Coronary artery (tissue), 2 donors: ENCODE measurements around the gene RSRC2.
"Not testable (repeated sequence)": the region's sequence is repeated elsewhere in the genome, so short reads cannot be mapped to it uniquely, and the experiment has no call there.

Source experiments
- DNase-seq: peaks from one replicate; pipeline ENCODE4 v3.0.0-alpha.2; 2017; ENCODE audit warnings: low spot score
- H3K27ac ChIP-seq, 2 donors: fragments of 200-600 bp; sonication (generic); one replicate each; pipeline ENCODE4 v1.5.1; 2016 to 2019
- H3K4me3 ChIP-seq: fragments of 200-600 bp; sonication (generic); 2 replicates; pipeline ENCODE4 v1.5.1; 2016; ENCODE audit warnings: mild to moderate bottlenecking, moderate library complexity
- TF ChIP-seq, protein P1 (sequence below): fragments of 200-600 bp; sonication (generic); IDR thresholded peaks from one replicate; pipeline ENCODE4 v1.5.1; 2019; ENCODE audit warnings: antibody characterized with exemption

Gene RSRC2

GRCh38 chr12:122518908-122519307 is 7.8 kb downstream of the RSRC2 start:
- H3K4me3 ChIP-seq: no peak overlapping the region
- no peak overlapping the region for H3K27ac ChIP-seq
- TF ChIP-seq, protein P1, sequence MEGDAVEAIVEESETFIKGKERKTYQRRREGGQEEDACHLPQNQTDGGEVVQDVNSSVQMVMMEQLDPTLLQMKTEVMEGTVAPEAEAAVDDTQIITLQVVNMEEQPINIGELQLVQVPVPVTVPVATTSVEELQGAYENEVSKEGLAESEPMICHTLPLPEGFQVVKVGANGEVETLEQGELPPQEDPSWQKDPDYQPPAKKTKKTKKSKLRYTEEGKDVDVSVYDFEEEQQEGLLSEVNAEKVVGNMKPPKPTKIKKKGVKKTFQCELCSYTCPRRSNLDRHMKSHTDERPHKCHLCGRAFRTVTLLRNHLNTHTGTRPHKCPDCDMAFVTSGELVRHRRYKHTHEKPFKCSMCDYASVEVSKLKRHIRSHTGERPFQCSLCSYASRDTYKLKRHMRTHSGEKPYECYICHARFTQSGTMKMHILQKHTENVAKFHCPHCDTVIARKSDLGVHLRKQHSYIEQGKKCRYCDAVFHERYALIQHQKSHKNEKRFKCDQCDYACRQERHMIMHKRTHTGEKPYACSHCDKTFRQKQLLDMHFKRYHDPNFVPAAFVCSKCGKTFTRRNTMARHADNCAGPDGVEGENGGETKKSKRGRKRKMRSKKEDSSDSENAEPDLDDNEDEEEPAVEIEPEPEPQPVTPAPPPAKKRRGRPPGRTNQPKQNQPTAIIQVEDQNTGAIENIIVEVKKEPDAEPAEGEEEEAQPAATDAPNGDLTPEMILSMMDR: no peak

GRCh38 chr12:122517877-122518276 is 8.9 kb downstream of the RSRC2 start:
- Histone ChIP-seq H3K27ac (no peak overlapping the region), H3K4me3 (no peak overlapping the region)
- TF ChIP-seq, protein P1: no peak
- no peak for DNase-seq

More at GRCh38 chr12:122518908-122519307, 7.8 kb downstream of the RSRC2 start:
- no peak for DNase-seq

DNA sequence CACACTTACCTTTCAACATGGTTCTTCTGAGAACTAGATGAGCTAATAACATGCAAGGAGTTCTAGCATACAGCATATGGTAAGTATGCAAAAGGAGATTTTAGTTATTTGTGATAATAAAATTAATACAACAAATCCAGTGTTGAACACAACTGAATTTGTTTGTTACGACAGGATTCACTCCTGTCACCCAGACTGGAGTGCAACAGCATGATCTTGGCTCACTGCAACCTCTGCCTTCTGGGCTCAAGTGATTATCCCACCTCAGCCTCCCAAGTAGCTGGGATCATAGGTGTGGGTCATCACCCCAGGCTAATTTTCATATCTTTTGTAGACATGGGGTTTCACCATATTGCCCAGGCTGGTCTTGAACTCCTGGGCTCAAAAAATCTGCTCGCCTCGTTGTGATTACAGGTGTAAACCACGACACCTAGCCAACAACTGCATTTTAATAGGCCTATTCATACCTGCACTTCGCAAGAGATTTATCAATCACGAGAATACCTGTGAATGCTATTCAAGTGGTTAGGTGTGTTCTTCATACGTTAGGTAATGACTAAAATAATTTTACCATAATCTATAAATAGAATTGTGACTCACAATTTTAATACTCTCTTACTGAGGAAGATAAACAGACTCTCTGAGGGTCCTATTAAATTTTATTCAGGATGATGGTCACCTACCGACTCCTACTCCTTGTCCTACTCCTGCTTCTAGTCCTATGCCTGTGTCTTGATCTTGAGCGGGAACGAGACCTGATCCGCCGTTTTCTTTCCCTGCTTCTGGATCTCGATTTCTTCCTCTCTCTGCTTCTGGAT is 10.0 kb downstream of the RSRC2 start:
- TF ChIP-seq, protein P1: no peak
- no peak overlapping the region for H3K27ac ChIP-seq
- no peak for DNase-seq
- H3K4me3 ChIP-seq: no peak overlapping the region

- no peak overlapping the region for H3K27ac ChIP-seq
- no peak for DNase-seq
Measured at GRCh38 chr12:122515275-122515674, 11.5 kb downstream of the RSRC2 start.

DNA sequence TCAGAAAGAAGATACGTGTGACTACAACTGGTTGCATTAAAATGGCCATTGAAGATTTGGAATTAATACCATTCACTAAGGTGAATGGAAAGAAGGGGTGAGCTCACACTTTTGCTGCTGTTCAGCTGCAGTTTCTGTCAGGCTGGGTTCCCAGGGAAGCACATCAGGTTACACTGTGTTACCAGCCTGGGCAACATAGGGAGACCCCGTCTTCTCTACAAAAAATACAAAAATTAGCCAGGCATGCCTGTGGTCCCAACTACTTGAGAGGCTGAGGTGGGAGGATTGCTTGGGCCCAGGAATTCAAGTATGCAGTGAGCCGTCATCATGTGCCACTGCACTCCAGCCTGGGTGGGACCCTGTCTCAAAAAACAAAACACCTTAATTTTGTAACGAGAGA is 13.1 kb downstream of the RSRC2 start:
- TF ChIP-seq, protein P1: no peak
- no peak for DNase-seq
- Histone ChIP-seq H3K4me3 (no peak overlapping the region), H3K27ac (no peak overlapping the region)

More at GRCh38 chr12:122515275-122515674, 11.5 kb downstream of the RSRC2 start:
- TF ChIP-seq, protein P1: no peak
- H3K4me3 ChIP-seq: no peak overlapping the region

DNA sequence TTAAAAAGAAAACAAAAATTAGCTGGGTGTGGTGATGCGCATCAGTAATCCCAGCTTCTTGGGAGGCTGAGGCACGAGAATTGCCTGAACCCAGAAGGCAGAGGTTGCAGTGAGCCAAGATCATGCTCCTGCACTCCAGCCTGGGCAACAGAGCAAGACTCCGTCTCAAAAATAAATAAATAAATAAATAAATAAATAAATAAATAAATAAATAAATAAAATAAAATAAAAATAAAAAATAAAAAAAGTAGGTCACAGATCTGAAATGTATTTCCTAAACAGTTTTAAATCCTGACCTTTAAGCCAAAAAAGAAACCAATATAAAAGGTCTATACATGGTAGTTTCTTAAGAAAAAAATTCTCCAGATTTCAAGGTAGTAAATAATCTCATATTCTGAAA is 13.7 kb downstream of the RSRC2 start:
- not testable (repeated sequence) for H3K4me3 ChIP-seq, H3K27ac ChIP-seq, DNase-seq

- DNase-seq: no peak
- Histone ChIP-seq H3K4me3 (no peak overlapping the region), H3K27ac (no peak overlapping the region)
- TF ChIP-seq, protein P1: no peak
Measured at GRCh38 chr12:122508163-122508562, 18.6 kb downstream of the RSRC2 start.
